ENCODE data around the gene CXCR4. TPM values are rescaled to one million over a fixed set of nuclear protein-coding genes. Genes with fewer than 3 reads are reported as not detected.

The CXCR4 gene
- total and polyA plus RNA-seq, 9 of the 15 experiments (the other 6 are each of a cell fraction or from before 2014, with no cell fraction given) = 0.07 to 0.45 (median 0.17) TPM; not detected in 3

- TF ChIP-seq SAP30 (IDR thresholded peaks at IDR 0.05; ENCODE audit: borderline replicate concordance, insufficient read depth, low read depth, low read length, poor library complexity, severe bottlenecking) (no peak), ELF4 (CRISPR knock-in tag; IDR thresholded peaks at IDR 0.05) (no peak), ILK (tag; IDR thresholded peaks at IDR 0.05; ENCODE audit: borderline replicate concordance, low read depth) (no peak), BHLHE40 (IDR thresholded peaks at IDR 0.05; ENCODE audit: low read length) (no peak)
Observed at GRCh38 chr2:136130511-136130910, 12.6 kb upstream of the CXCR4 start (continued).

GRCh38 chr2:136130045-136130444 is 12.1 kb upstream of the CXCR4 start:
- no peak for TF ChIP-seq KLF1 (tag; IDR thresholded peaks at IDR 0.05)
- TF ChIP-seq KAT7 (CRISPR knock-in tag; IDR thresholded peaks at IDR 0.05; ENCODE audit: borderline replicate concordance) = no peak
- TF ChIP-seq HMG20B (CRISPR knock-in tag; IDR thresholded peaks at IDR 0.05) = no peak
- TF ChIP-seq RFX5 (IDR thresholded peaks at IDR 0.05; ENCODE audit: low read depth, low read length) = no peak
- TF ChIP-seq ZBTB1 (CRISPR knock-in tag; IDR thresholded peaks at IDR 0.05; ENCODE audit: borderline replicate concordance, low read depth) = no peak
- TF ChIP-seq MEF2D (tag; conservative IDR thresholded peaks at IDR 0.05; ENCODE audit: low read depth) = no peak
- TF ChIP-seq ILF3 (IDR thresholded peaks at IDR 0.05; ENCODE audit: borderline replicate concordance) = no peak
- no peak for TF ChIP-seq DDX20 (tag; IDR thresholded peaks at IDR 0.05; ENCODE audit: low read depth)
- CTCF ChIA-PET (ENCODE audit: low intra/inter-chr PET ratio) = no interaction called here
- no peaks in the 10 kb centered on the region for H3K36me3 ChIP-seq (ENCODE audit: control insufficient read depth, insufficient read depth, low read length)
- H3K4me1 ChIP-seq (replicated peaks in 1 of 2; ENCODE audit: control insufficient read depth in 2 of 2, insufficient read depth in 2 of 2, low read length in 2 of 2) = no peaks in the 10 kb centered on the region
- intact Hi-C loops (cut with micrococcal nuclease) = no loop called here
- H3K9me3 ChIP-seq (replicated peaks; ENCODE audit: control insufficient read depth, insufficient read depth, low read depth, low read length) = no peaks in the 10 kb centered on the region
- no peak overlapping the region for H3K4me2 ChIP-seq (ENCODE audit: insufficient read depth, low read length)
- H3K27ac ChIP-seq (ENCODE audit: extremely low read depth, low read depth, low read length) = no peak overlapping the region
- H3K27me3 ChIP-seq (ENCODE audit: control insufficient read depth in 2 of 2, insufficient read depth in 2 of 2, low read length in 2 of 2) = peaks cover 12 to 18% of the 10 kb centered on the region in 2 experiments; a peak in 4 of 5 replicates
- no peak for ATAC-seq
- no peaks in the 10 kb centered on the region for H3K79me2 ChIP-seq (ENCODE audit: control insufficient read depth, insufficient read depth, low read length)
- DNase-seq (ENCODE audit: extremely low read depth in 1 of 4, low spot score in 3 of 4) = no peak
- POLR2A ChIA-PET = interaction anchor here (0.6 kb wide), 1 partner anchor 243 kb away, joined by 3 read pairs; no protein-coding TSS in a partner anchor
- H3K9me1 ChIP-seq (ENCODE audit: control insufficient read depth, insufficient read depth, low read length) = no peaks in the 10 kb centered on the region
- in situ Hi-C loops (cut with MboI) = no loop called here
- no peak overlapping the region for H3K9ac ChIP-seq (ENCODE audit: insufficient read depth in 1 of 2, low read depth in 2 of 2, low read length in 2 of 2)
- no TSS peak for BruUV-seq (replicated peaks)
- no peak overlapping the region for H2AFZ ChIP-seq (ENCODE audit: low read depth, low read length)
- H3K4me3 ChIP-seq = no peak overlapping the region
- WGBS (ENCODE audit: insufficient coverage, low coverage, missing lambda C conversion rate) = 5% methylated on average over 3 of the region's 3 CpGs
- FAIRE-seq = no peak
- H4K20me1 ChIP-seq (replicated peaks; ENCODE audit: control insufficient read depth, insufficient read depth, low read length) = no peaks in the 10 kb centered on the region

Measured in K562 (cell line).